HEK293T (cell line): ENCODE measurements around the gene NR3C2.
A peak's percentile ranks its signal among the peaks of the same experiment; 100 is the strongest.

Source experiments
- CTCF ChIA-PET: fragments of 350-600 bp; formaldehyde crosslinking; extraction: SDS; loops from one replicate; lab custom pipeline; 2021; ENCODE audit warnings: antibody characterized with exemption, inconsistent platforms; lab: Yijun Ruan, JAX
- POLR2A ChIA-PET: fragments of 350-600 bp; formaldehyde crosslinking; extraction: SDS; loops from one replicate; lab custom pipeline; 2020; ENCODE audit warnings: antibody characterized with exemption, inconsistent platforms; lab: Yijun Ruan, JAX
- DNase-seq: peaks from one replicate; pipeline ENCODE4 v3.0.0; 2012; ENCODE audit warnings: mixed read lengths; ENCODE audit errors: extremely low spot score
- ARNT ChIP-seq: fragments of 450-650 bp; IDR thresholded peaks from 2 replicates; pipeline ENCODE4 v1.6.1; 2017; ENCODE audit warnings: mild to moderate bottlenecking
- BHLHE40 ChIP-seq: fragments of 450-650 bp; IDR thresholded peaks from 2 replicates; pipeline ENCODE4 v1.6.1; 2016; ENCODE audit warnings: mild to moderate bottlenecking, moderate library complexity, borderline replicate concordance
- CTBP1 ChIP-seq: fragments of 450-650 bp; IDR thresholded peaks from 2 replicates; pipeline ENCODE4 v1.6.1; 2016; ENCODE audit warnings: borderline replicate concordance
- ELF4 ChIP-seq: fragments of 450-650 bp; IDR thresholded peaks from 2 replicates; pipeline ENCODE4 v1.6.1; 2017; ENCODE audit warnings: antibody characterized with exemption
- FOXA1 ChIP-seq: fragments of 450-650 bp; IDR thresholded peaks from 2 replicates; pipeline ENCODE4 v1.6.1; 2016; ENCODE audit warnings: mild to moderate bottlenecking
- FOXK2 ChIP-seq: fragments of 450-650 bp; IDR thresholded peaks from 2 replicates; pipeline ENCODE4 v1.6.1; 2016; ENCODE audit warnings: mild to moderate bottlenecking
- FOXM1 ChIP-seq: fragments of 450-650 bp; IDR thresholded peaks from 2 replicates; pipeline ENCODE4 v1.6.1; 2017; ENCODE audit warnings: mild to moderate bottlenecking, borderline replicate concordance
- HDGF ChIP-seq: fragments of 450-650 bp; IDR thresholded peaks from 2 replicates; pipeline ENCODE4 v1.6.1; 2017; ENCODE audit warnings: antibody characterized with exemption, borderline replicate concordance
- L3MBTL2 ChIP-seq: fragments of 450-650 bp; conservative IDR thresholded peaks from 2 replicates; pipeline ENCODE4 v1.6.1; 2016; ENCODE audit warnings: mild to moderate bottlenecking
- LEF1 ChIP-seq: fragments of 450-650 bp; IDR thresholded peaks from 2 replicates; pipeline ENCODE4 v1.6.1; 2017; ENCODE audit warnings: mild to moderate bottlenecking, borderline replicate concordance
- NFRKB ChIP-seq: fragments of 450-650 bp; IDR thresholded peaks from 2 replicates; pipeline ENCODE4 v1.6.1; 2016; ENCODE audit warnings: mild to moderate bottlenecking, moderate library complexity
- PKNOX1 ChIP-seq: fragments of 450-650 bp; IDR thresholded peaks from 2 replicates; pipeline ENCODE4 v1.6.1; 2016
- SP1 ChIP-seq: fragments of 450-650 bp; IDR thresholded peaks from 2 replicates; pipeline ENCODE4 v1.6.1; 2017
- SUZ12 ChIP-seq: fragments of 450-650 bp; IDR thresholded peaks from 2 replicates; pipeline ENCODE4 v1.6.1; 2016; ENCODE audit warnings: mild to moderate bottlenecking
- TARDBP ChIP-seq: fragments of 450-650 bp; IDR thresholded peaks from 2 replicates; pipeline ENCODE4 v1.6.1; 2016
- ZNF384 ChIP-seq: fragments of 450-650 bp; IDR thresholded peaks from 2 replicates; pipeline ENCODE4 v1.6.1; 2016

The NR3C2 gene

DNA sequence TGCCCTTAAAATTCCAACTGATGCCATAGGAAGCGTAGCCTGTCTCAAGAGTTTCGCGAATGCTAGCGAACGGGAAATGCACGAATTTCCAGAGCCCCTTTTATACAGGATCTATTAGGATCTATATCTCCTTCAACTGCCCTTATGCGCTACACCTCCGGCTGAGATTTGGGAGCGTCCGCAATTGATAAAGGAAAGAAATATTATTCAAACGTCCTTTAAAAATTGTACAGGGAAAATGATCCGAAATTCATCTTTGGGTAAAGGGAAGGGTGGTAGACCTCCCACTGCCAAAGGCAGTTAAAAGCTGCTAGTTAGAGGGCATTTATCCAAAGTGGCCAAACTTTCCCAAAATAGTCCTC is 609 bp downstream of the NR3C2 start:
- ChIA-PET CTCF (no interaction called here), POLR2A (interaction anchor here (0.9 to 2.3 kb wide), 6 partner anchors 177 to 423 kb away, joined by 3 to 10 read pairs (median 4); no protein-coding TSS in a partner anchor)
- TF ChIP-seq ZNF384, result no peak
- no peak for TF ChIP-seq TARDBP
- no peak for TF ChIP-seq SP1
- no peak for TF ChIP-seq CTBP1
- no peak for TF ChIP-seq SUZ12
- DNase-seq, result peak; percentile 7

- ChIA-PET POLR2A (no interaction called here), CTCF (no interaction called here)
- TF ChIP-seq CTBP1 (no peak), FOXM1 (no peak), ZNF384 (no peak), HDGF (no peak), L3MBTL2 (no peak), ELF4 (no peak), SP1 (no peak), PKNOX1 (no peak), SUZ12 (no peak), NFRKB (no peak), TARDBP (no peak), FOXA1 (no peak), BHLHE40 (no peak)
- no peak for DNase-seq
Observed at GRCh38 chr4:148438047-148438446, 4.2 kb downstream of the NR3C2 start.

GRCh38 chr4:148437439-148437838 is 4.8 kb downstream of the NR3C2 start:
- ChIA-PET CTCF (no interaction called here), POLR2A (interaction anchor here (1.3 kb wide), 1 partner anchor 381 kb away, joined by 3 read pairs; no protein-coding TSS in a partner anchor)
- DNase-seq, result no peak
- TF ChIP-seq FOXK2 (no peak), L3MBTL2 (no peak), FOXM1 (no peak), NFRKB (no peak), ARNT (no peak), HDGF (no peak), TARDBP (no peak), PKNOX1 (no peak), SP1 (no peak), ELF4 (no peak), LEF1 (no peak), FOXA1 (no peak)

- no peak for DNase-seq
- ChIA-PET CTCF (no interaction called here), POLR2A (interaction anchor here (1.3 kb wide), 1 partner anchor 380 kb away, joined by 3 read pairs; no protein-coding TSS in a partner anchor)
- no peak for TF ChIP-seq LEF1
- no peak for TF ChIP-seq SUZ12
- TF ChIP-seq PKNOX1, result no peak
- TF ChIP-seq BHLHE40, result no peak
- no peak for TF ChIP-seq ARNT
- TF ChIP-seq TARDBP, result no peak
- TF ChIP-seq CTBP1, result no peak
- TF ChIP-seq HDGF, result no peak
Observed at GRCh38 chr4:148436512-148436911, 5.7 kb downstream of the NR3C2 start.

- no peak for DNase-seq
- ChIA-PET CTCF (no interaction called here), POLR2A (interaction anchor here (1.3 kb wide), 1 partner anchor 379 kb away, joined by 3 read pairs; no protein-coding TSS in a partner anchor)
- TF ChIP-seq TARDBP, result no peak
- TF ChIP-seq CTBP1, result no peak
- no peak for TF ChIP-seq ELF4
- TF ChIP-seq L3MBTL2, result no peak
- no peak for TF ChIP-seq NFRKB
- TF ChIP-seq LEF1, result no peak
- no peak for TF ChIP-seq FOXK2
- no peak for TF ChIP-seq FOXA1
- TF ChIP-seq HDGF, result no peak
- no peak for TF ChIP-seq PKNOX1
- no peak for TF ChIP-seq BHLHE40
- TF ChIP-seq FOXM1, result no peak
- TF ChIP-seq SUZ12, result no peak
- TF ChIP-seq SP1, result no peak
- no peak for TF ChIP-seq ZNF384
Observed at GRCh38 chr4:148435654-148436406, 6.4 kb downstream of the NR3C2 start.
